Esophagus squamous epithelium (tissue), 4 donors: ENCODE data around the gene CARF.

Experiments
- POLR2A ChIP-seq, 4 donors: fragments of 450-650 bp; IDR thresholded peaks; one replicate each; pipeline ENCODE4 v1.6.1; 2017; ENCODE audit warnings: antibody characterized with exemption in 4 of 4, mild to moderate bottlenecking in 4 of 4, moderate library complexity in 3 of 4
- TF ChIP-seq, protein P1 (sequence below), 6 experiments: fragments of 450-650 bp in 4 of 6; fragments of 200-600 bp in 2 of 6; sonication (generic) in 2 of 6; IDR thresholded peaks; one replicate each; pipeline ENCODE4 v1.5.1; 2016 to 2019; ENCODE audit warnings: antibody characterized with exemption in 6 of 6, mild to moderate bottlenecking in 4 of 6, moderate library complexity in 4 of 6

DNA sequence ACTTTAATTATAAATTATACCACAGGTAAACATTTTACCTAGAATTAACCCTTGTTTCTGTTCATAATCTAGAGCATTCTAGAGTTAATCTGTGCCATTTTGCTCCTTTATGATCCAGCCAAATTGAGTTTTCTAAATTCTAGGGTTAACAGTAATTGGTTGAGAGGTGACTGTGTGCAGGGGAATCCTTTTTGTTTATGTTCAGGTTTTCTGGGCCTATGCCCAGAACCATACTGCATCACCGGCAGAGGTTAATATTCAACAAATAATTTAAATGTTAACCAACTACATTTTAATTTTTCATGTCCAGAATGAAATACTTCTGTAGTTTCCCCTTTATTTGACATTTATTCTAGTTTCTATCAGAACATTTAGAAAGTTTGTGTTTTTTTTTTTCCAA, 32.3 kb downstream of the CARF start:
- TF ChIP-seq POLR2A (IDR thresholded peaks at IDR 0.05) = no peak
- TF ChIP-seq, protein P1, sequence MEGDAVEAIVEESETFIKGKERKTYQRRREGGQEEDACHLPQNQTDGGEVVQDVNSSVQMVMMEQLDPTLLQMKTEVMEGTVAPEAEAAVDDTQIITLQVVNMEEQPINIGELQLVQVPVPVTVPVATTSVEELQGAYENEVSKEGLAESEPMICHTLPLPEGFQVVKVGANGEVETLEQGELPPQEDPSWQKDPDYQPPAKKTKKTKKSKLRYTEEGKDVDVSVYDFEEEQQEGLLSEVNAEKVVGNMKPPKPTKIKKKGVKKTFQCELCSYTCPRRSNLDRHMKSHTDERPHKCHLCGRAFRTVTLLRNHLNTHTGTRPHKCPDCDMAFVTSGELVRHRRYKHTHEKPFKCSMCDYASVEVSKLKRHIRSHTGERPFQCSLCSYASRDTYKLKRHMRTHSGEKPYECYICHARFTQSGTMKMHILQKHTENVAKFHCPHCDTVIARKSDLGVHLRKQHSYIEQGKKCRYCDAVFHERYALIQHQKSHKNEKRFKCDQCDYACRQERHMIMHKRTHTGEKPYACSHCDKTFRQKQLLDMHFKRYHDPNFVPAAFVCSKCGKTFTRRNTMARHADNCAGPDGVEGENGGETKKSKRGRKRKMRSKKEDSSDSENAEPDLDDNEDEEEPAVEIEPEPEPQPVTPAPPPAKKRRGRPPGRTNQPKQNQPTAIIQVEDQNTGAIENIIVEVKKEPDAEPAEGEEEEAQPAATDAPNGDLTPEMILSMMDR (IDR thresholded peaks at IDR 0.05) = no peak
